Hematopoietic multipotent progenitor cell treated with erythropoietin and hydrocortisone succinate and interleukin-3 and kit ligand, for 15 days (in vitro differentiated cells): ENCODE data around the gene TPO.
A peak's percentile ranks its signal among the peaks of the same experiment; 100 is the strongest.
"Not testable (repeated sequence)": the region's sequence is repeated elsewhere in the genome, so short reads cannot be mapped to it uniquely, and the experiment has no call there.

Experiments
- DNase-seq: peaks from one replicate; pipeline ENCODE4 v3.0.0-alpha.2; 2015; ENCODE audit warnings: low spot score

The TPO gene

DNA sequence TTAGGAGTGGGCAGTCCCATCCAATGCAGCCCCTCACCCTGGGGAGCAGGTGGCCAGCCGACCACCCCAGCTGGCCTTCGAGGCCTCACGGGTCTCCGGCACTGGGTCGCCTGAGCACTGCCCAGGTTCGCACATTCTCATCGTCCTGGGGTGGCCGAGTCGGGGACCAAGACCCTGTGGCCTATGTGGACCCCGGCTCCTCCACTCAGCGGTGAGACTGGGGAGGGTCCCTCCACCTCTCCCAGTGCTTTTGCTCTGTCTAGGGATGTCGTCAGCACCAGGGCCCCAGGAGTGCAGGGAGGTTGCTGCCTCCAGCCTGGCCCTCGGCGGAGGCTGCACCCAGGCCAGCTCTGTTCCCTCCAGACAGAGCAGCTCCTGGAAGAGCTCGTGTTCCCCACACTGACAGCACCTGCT lies 89.6 kb downstream of the TPO start:
- no peak for DNase-seq

DNA sequence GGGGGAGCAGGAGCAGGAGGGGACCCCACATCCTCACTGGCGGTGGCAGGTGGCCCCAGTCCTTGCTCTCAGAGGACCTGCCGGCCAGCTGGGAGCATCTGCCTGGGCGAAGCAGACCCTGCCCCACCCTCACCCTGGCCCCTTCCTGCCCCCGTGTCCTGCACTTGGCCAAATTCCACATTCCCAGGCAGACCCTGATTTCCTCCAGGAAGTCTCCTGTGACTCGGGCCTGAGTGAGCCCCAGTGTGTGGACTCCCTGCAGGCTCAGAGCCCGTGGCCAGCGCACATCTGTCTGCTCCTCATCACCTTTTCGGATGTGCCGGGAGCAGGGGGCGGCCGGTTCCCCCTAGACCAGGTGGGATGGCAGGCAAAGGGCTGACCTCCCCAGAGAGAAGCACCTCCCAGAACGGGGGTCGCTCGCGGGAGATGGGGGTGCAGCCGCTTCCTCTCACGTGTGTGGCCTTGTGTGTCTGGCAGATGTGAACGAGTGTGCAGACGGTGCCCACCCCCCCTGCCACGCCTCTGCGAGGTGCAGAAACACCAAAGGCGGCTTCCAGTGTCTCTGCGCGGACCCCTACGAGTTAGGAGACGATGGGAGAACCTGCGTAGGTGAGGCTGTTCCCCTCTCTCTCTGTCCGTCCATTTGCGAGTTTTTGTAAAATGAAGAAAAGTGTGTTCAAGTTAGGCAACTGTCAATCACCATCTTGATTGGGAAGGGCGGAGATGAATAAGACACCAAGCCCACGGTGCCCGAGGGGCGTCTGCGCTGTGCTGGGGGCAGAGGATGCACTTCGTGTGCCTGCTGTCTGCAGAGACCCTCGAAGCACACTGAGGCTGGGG lies 90.4 kb downstream of the TPO start:
- DNase-seq: no peak

DNA sequence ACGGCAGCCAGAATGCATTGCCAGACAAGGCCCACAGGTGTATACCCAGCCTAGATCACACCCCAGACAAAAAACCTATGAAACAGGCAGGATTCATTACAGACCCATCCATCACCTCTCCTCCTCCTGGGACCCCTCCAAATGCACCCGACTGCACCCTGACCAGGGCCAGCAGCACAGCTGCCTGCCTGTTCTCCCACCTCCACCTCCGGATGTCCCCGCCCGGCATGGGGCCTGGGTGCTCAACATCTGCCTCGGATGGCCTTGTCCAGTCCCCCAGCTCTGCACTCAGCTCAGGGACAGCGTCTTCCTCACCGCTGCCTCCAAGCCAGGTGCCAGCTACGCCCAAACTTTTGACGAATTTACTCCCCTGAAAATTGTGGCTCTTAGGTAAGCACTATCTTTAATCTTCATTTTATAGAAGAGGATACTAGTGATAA lies 91.1 kb downstream of the TPO start:
- no peak for DNase-seq

DNA sequence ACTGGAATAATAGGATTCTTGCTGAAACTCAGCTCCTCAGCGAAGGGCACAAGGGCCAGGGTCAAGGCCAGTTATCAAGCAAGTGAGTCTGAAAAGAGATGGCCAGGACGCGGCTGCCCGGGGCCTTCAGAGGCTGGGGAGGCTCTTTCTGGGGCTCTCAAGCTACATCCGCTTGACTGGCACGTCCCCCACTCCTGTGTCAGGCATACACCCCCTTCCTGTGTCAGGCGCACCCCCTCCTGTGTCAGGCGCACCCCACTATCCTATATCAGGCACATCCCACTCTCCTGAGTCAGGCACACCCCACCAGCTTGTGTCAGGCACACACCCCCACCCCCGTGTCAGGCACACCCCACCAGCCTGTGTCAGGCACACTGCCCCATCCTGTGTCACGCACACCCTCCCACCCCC lies 91.8 kb downstream of the TPO start:
- no peak for DNase-seq

DNA sequence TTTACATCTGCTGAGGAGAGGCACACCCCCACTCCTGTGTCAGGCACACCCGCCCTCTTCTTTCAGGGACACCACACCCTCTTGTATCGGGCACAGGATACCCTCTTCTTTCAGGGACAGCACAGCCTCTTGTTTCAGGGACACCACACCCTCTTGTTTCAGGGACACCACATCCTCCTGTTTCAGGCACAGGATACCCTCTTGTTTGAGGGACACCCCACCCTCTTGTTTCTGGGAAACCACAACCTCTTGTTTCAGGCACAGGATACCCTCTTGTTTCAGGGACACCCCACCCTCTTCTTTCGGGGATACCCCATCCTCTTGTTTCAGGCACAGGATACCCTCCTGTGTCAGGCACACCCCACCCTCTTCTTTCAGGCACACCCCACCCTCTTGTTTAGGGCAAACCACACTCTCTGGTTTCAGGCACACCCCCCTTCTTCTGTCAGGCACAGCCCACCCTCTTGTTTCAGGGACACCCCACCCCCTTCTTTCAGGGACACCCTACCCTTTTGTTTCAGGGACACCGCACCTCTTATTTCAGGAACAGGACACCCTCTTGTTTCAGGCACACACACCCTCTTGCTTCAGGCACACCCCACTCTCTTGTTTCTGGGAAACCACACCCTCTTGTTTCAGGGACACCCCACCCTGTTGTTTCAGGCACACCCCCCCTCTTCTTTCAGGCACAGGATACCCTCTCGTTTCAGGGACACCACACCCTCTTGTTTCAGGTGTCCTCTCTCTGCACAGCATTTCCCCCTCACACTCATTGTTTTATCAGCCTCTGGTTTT lies 96.2 kb downstream of the TPO start:
- no peak for DNase-seq

DNA sequence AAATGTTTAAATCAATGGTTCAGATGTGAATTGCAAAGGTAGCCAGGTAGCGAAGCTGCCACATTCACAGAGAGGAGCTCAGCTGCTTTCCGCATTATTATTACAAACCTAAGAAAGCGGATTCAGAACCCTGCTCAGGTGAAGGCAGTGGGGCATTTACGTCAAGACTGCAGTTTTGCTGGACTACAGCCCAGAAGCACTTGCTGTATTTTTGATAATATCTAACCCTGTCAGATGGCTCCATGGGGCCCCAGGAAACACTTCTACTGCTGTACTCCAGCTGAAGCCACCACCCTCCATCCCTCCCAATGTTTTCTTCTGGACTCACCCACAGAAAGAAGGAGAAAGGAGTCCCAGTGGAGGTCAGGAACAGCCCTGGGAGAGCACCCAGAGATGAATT lies 96.9 kb downstream of the TPO start:
- no peak for DNase-seq

DNA sequence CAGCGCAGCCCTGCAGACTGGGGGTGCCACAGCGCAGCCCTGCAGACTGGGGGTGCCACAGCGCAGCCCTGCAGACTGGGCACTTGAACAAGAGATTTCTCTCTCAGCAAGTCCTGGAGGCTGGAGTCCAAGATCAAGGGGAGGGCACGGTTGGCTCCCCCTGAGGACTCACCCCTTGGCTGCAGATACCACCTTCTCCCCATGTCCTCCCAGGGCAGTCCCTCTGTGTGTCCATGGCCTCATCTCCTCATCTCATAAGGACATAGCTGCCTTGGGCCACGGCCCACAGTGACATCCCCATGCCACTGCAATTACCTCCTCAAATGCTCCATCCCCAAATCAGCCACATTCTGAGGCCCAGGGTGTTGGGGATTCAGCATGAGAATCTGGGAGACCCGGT lies 98.2 kb downstream of the TPO start:
- DNase-seq: no peak

DNA sequence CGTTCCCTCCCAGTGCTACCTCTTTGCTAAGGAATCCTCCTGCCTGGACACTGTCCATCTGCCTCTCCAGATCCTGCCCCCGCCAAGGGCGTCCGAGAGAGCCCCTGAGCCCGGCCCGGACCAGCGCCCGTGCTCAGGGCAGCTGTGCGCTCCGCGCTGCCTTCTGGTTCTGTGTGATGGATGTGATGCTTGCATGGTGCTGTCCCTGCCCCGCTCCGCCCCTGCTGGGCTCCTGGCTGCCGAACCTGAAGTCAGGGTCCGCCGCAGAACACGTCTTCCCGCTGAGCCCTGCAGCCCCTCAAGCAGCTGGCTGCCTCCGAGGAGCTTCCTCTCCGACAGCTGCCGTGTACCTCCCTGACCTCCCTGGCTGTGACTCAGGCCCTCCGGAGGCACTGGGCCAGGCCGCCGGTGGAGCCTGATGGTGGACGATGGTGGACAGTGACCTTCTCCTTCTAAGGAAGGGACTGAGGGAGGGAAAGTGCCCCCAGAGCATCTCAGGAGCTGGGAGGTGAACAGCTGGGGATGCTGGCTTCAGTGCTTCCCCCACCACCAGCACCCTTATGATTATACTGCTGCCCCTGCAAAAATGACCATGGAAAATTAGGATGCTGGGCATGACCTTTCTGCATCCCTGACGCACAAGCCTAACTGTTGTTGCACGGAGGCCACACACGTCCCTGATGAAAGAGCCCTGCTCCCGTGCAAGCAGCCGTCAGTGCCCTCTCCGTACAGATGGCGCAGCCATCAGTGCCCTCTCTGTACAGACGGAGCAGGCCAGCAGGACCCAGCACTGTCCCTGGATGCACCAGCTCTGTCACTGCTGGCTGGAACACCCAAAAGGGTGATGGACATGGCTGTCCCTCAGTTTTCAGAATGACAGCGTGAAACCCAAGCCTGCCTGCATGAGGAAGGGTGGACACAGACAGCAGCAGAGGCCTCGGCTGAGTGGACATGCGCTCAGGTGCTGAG lies 99.3 kb downstream of the TPO start:
- no peak for DNase-seq

DNA sequence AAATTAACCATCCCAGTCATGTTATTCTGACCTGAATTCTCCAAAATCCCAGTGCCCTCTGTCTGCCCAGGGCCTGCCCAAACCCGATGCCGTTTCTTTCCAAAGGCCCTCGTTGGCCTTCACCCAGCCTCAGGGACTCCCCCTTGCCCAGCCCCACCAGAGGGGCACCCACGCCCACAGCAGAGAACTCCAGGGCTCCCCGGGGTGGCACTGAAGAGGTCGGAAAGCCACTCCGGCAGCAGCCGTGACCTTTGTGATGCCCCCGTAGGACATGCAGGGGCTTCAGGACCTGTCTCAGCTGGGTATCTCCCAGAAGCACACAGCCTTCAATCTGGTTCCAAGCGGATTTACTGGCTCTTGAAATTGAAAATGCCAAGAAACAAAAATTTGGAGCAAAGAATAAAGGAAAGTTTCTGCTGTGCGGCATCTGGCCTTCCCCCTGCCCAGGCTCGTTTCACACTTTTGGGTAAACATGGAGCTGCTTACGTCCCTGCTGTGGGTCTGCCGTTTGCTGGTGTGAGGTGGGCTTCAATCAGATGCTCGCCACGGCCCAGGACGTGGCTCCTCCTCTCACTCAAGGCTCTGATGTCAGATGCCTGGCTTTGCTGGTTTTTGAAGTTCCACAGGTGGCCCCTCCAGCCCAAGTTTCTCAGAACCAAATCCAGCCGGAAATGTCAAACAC lies 101.3 kb downstream of the TPO start:
- no peak for DNase-seq

GRCh38 chr2:1515073-1515430 lies 101.8 kb downstream of the TPO start:
- no peak for DNase-seq

GRCh38 chr2:1515986-1516797 lies 102.9 kb downstream of the TPO start:
- no peak for DNase-seq

DNA sequence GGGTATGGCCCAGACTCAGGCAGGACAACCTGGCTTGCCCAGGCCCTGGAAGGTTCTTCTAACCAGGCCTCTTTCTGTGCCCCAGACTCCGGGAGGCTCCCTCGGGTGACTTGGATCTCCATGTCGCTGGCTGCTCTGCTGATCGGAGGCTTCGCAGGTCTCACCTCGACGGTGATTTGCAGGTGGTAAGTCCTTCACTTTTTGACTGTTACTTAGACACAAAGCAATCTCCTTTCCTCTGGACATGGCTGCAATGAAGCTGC lies 103.5 kb downstream of the TPO start:
- DNase-seq: no peak

- DNase-seq: not testable (repeated sequence)
Observed at GRCh38 chr2:1517291-1517690, 104.0 kb downstream of the TPO start.

GRCh38 chr2:1517786-1518185 lies 104.5 kb downstream of the TPO start:
- no peak for DNase-seq

DNA sequence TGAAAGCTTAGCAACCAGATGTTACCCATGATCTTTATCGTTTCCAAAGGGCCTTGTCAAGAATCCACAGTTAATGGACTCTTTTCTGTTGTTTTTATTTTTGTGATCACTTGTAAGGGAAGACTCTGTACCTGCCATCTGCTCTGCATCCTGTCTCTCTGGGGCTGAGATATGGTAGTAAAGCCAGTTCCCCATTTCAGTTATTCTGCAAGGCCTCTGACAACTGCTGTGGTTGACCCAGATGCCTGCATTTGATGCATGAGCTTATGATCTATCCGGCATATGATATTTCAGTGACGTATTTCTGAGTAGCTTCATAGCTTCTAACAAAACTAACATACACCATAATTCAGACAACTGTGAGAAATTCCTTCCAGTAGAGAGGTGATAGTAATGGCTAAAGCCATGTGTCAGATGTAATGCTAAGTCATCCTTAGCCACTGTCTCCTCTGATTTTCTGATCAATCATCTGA lies 105.1 kb downstream of the TPO start:
- no peak for DNase-seq

GRCh38 chr2:1518867-1519530 lies 105.7 kb downstream of the TPO start:
- peak; percentile 7 for DNase-seq

GRCh38 chr2:1521191-1521877 lies 108.1 kb downstream of the TPO start:
- DNase-seq: no peak

GRCh38 chr2:1521878-1522830 lies 108.9 kb downstream of the TPO start:
- no peak for DNase-seq
